Mesenchymal stem cell (in vitro differentiated cells and primary cell): ENCODE results near the gene PIP5K1B.

Source experiments
- DNase-seq: peaks from one replicate; pipeline ENCODE4 v3.0.0-alpha.2; 2013
- H2AFZ ChIP-seq: one replicate; pipeline ENCODE4 v1.6.1; 2013; ENCODE audit warnings: low read depth, mild to moderate bottlenecking, control low read depth, inconsistent platforms, low read length, moderate library complexity
- H2AK5ac ChIP-seq: 2 replicates; pipeline ENCODE4 v1.6.1; 2013; ENCODE audit warnings: low read length, moderate library complexity, mild to moderate bottlenecking, inconsistent platforms; ENCODE audit not compliant: severe bottlenecking
- H2BK120ac ChIP-seq: one replicate; pipeline ENCODE4 v1.6.1; 2013; ENCODE audit warnings: low read depth, mild to moderate bottlenecking, inconsistent platforms, low read length, moderate library complexity
- H2BK12ac ChIP-seq, 2 experiments: one replicate each; pipeline ENCODE4 v1.6.1; 2013; ENCODE audit warnings: inconsistent platforms in 2 of 2, low read length in 2 of 2, mild to moderate bottlenecking in 2 of 2, moderate library complexity in 2 of 2, control low read depth in 1 of 2
- H2BK15ac ChIP-seq: one replicate; pipeline ENCODE4 v1.6.1; 2013; ENCODE audit warnings: mild to moderate bottlenecking, low read depth, inconsistent platforms; ENCODE audit not compliant: poor library complexity, severe bottlenecking
- H2BK5ac ChIP-seq: 2 replicates; pipeline ENCODE4 v1.6.1; 2013; ENCODE audit warnings: low read depth, mild to moderate bottlenecking, low read length, control low read depth, inconsistent platforms; ENCODE audit not compliant: poor library complexity, severe bottlenecking
- H3K14ac ChIP-seq, 2 experiments: one replicate each; pipeline ENCODE4 v1.6.1; 2013; ENCODE audit warnings: inconsistent platforms in 2 of 2, low read length in 2 of 2, control low read depth in 1 of 2, mild to moderate bottlenecking in 1 of 2, moderate library complexity in 1 of 2
- H3K18ac ChIP-seq, 2 experiments: one replicate each; pipeline ENCODE4 v1.6.1; 2013; ENCODE audit warnings: inconsistent platforms in 2 of 2, low read length in 2 of 2, control low read depth in 1 of 2, low read depth in 1 of 2, mild to moderate bottlenecking in 1 of 2
- H3K23ac ChIP-seq, 2 experiments: one replicate each; pipeline ENCODE4 v1.6.1; 2013; ENCODE audit warnings: inconsistent platforms in 2 of 2, low read length in 2 of 2, mild to moderate bottlenecking in 2 of 2, moderate library complexity in 2 of 2, control low read depth in 1 of 2
- H3K27ac ChIP-seq: 2 replicates; pipeline ENCODE4 v1.5.1; 2013; ENCODE audit warnings: mild to moderate bottlenecking, moderate library complexity, low read length, control low read depth, inconsistent platforms; ENCODE audit not compliant: poor library complexity, severe bottlenecking
- H3K27me3 ChIP-seq, 2 experiments: 2 replicates each; pipeline versions ENCODE4 v1.6.1 to v1.7.0; 2013; ENCODE audit warnings: low read length in 2 of 2, mild to moderate bottlenecking in 2 of 2, moderate library complexity in 2 of 2, control low read depth in 1 of 2, inconsistent platforms in 1 of 2; ENCODE audit not compliant: control insufficient read depth in 1 of 2, insufficient read depth in 1 of 2
- H3K36me3 ChIP-seq, 2 experiments: 2 replicates each; pipeline versions ENCODE4 v1.6.1 to v1.7.0; 2013; ENCODE audit warnings: low read length in 2 of 2, control low read depth in 1 of 2, inconsistent platforms in 1 of 2, low read depth in 1 of 2, mild to moderate bottlenecking in 1 of 2; ENCODE audit not compliant: insufficient read depth in 2 of 2, control insufficient read depth in 1 of 2
- H3K4ac ChIP-seq, 2 experiments: one replicate each; pipeline ENCODE4 v1.6.1; 2013; ENCODE audit warnings: inconsistent platforms in 2 of 2, low read length in 2 of 2, mild to moderate bottlenecking in 2 of 2, moderate library complexity in 2 of 2, control low read depth in 1 of 2, low read depth in 1 of 2
- H3K4me1 ChIP-seq: 2 replicates; pipeline ENCODE4 v1.6.1; 2013; ENCODE audit warnings: low read depth, low read length, control low read depth; ENCODE audit not compliant: control insufficient read depth, insufficient read depth
- H3K4me2 ChIP-seq: 2 replicates; pipeline ENCODE4 v1.6.1; 2013; ENCODE audit warnings: low read length, mild to moderate bottlenecking, inconsistent platforms; ENCODE audit not compliant: poor library complexity, severe bottlenecking
- H3K4me3 ChIP-seq, 2 experiments: 2 replicates each; pipeline versions ENCODE4 v1.5.1 to v1.7.0; 2013; ENCODE audit warnings: low read length in 2 of 2, mild to moderate bottlenecking in 2 of 2, control low read depth in 1 of 2, low read depth in 1 of 2; ENCODE audit not compliant: insufficient read depth in 1 of 2
- H3K79me1 ChIP-seq: replicated peaks from 2 replicates; pipeline ENCODE4 v1.6.1; 2013; ENCODE audit warnings: mild to moderate bottlenecking, control low read depth, low read length, inconsistent platforms; ENCODE audit not compliant: poor library complexity, severe bottlenecking
- H3K9ac ChIP-seq: 2 replicates; pipeline ENCODE4 v1.7.0; 2013; ENCODE audit warnings: mild to moderate bottlenecking, low read length, moderate library complexity
- H3K9me3 ChIP-seq: 2 replicates; pipeline ENCODE4 v1.7.0; 2013; ENCODE audit warnings: mild to moderate bottlenecking, low read length; ENCODE audit not compliant: control insufficient read depth
- H4K8ac ChIP-seq: one replicate; pipeline ENCODE4 v1.6.1; 2013; ENCODE audit warnings: inconsistent platforms, mild to moderate bottlenecking, low read length, moderate library complexity
- H4K91ac ChIP-seq: one replicate; pipeline ENCODE4 v1.6.1; 2013; ENCODE audit warnings: mild to moderate bottlenecking, low read length, inconsistent platforms
- WGBS: methylation state at CpG from one replicate; pipeline ENCODE4 v1.1.7; 2013; ENCODE audit warnings: mixed read lengths; 5-methylcytosine and 5-hydroxymethylcytosine counted together

Gene PIP5K1B

DNA sequence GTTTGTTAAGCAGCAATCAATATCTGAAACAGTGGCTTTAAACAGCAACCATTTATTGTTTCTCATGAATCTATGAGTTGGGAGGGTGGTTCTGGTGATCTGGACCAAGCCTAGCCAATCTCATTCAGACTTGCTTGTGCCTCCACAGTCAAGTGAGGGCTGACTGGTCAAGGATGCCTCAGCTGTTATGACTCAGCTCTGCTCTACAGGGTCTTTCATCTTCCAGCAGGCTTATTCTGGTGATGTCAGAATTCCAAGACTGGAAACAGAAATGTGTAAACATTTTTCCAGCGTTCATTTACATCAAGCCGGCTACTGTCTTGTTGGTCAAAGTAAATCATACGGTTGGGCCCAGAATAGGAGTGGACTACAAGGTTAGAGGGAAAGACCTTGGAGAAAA is 2.5 kb upstream of the PIP5K1B start:
- Histone ChIP-seq H3K4me1 (peaks cover 16% of the 10 kb centered on the region), H2BK15ac (no peak overlapping the region), H3K9me3 (no peaks in the 10 kb centered on the region), H3K14ac (no peak overlapping the region), H4K8ac (no peak overlapping the region), H4K91ac (no peak overlapping the region), H3K79me1 (no peaks in the 10 kb centered on the region), H3K23ac (no peak overlapping the region), H3K4me2 (no peak overlapping the region), H3K27ac (no peak overlapping the region), H2AFZ (no peak overlapping the region), H2BK5ac (no peak overlapping the region), H3K9ac (no peak overlapping the region), H3K36me3 (no peaks in the 10 kb centered on the region), H2BK120ac (no peak overlapping the region), H3K27me3 (peaks cover 49 to 57% of the 10 kb centered on the region in 2 experiments), H2AK5ac (no peak overlapping the region), H3K18ac (no peak overlapping the region), H3K4me3 (no peak overlapping the region), H2BK12ac (no peak overlapping the region), H3K4ac (no peak overlapping the region)
- DNase-seq: peak; percentile 72
- WGBS: 46% methylated on average over 3 of the region's 3 CpGs

DNA sequence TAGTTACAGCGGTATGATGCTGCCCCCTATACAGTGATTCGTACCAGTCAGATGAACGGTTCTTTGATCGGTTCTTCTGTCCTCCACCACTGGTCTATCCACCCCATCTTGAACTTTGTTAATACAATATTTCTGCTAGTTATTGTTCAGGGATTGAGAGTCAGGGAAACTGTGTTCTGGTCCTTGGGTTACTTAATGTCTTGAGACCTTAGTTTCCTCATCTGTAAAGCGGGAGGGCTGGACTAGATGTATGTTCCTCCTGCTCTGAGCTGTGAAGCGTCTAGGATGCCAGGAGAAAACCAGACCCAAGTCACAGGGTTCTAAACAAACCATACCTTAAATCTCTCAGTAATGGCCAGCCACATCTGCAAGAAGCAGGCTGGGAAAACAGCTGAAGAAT is 1.4 kb upstream of the PIP5K1B start:
- H4K91ac ChIP-seq: no peak overlapping the region
- 36% methylated on average over 3 of the region's 6 CpGs for WGBS

DNA sequence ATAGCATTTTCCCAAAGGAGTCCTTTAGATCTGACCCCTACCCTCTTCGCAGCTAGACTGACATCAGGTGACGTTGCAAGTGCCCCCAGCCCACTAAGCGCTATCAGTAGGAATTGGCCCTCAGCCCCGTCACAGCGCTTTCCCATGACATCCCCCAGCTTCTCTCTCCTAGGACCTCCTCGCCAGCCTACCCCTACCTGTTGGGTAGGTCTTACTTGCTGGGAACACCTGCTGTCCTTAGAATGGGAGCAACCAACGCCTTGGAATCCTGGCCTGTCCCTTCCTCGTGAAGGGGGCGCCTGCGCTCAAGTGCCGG is 584 bp upstream of the PIP5K1B start:
- H2BK15ac ChIP-seq: no peak overlapping the region
- H3K27ac ChIP-seq: no peak overlapping the region

More for the DNA sequence above, 1.4 kb upstream of the PIP5K1B start:
- H2BK5ac ChIP-seq: no peak overlapping the region
- no peak overlapping the region for H4K8ac ChIP-seq
- H3K23ac ChIP-seq: no peak overlapping the region
- H3K4me3 ChIP-seq: no peak overlapping the region
- H2BK15ac ChIP-seq: no peak overlapping the region
- no peak overlapping the region for H2AFZ ChIP-seq
- no peaks in the 10 kb centered on the region for H3K9me3 ChIP-seq
- H3K36me3 ChIP-seq: no peaks in the 10 kb centered on the region
- H3K4ac ChIP-seq: no peak overlapping the region
- no peak overlapping the region for H3K18ac ChIP-seq
- DNase-seq: no peak
- H3K9ac ChIP-seq: no peak overlapping the region
- no peak overlapping the region for H3K27ac ChIP-seq
- no peak overlapping the region for H3K14ac ChIP-seq
- H2BK120ac ChIP-seq: no peak overlapping the region
- no peak overlapping the region for H2AK5ac ChIP-seq
- peaks cover 16% of the 10 kb centered on the region for H3K4me1 ChIP-seq
- H2BK12ac ChIP-seq: no peak overlapping the region
- H3K79me1 ChIP-seq: no peaks in the 10 kb centered on the region
- no peak overlapping the region for H3K4me2 ChIP-seq
- H3K27me3 ChIP-seq: peaks cover 55 to 61% of the 10 kb centered on the region in 2 experiments

DNA sequence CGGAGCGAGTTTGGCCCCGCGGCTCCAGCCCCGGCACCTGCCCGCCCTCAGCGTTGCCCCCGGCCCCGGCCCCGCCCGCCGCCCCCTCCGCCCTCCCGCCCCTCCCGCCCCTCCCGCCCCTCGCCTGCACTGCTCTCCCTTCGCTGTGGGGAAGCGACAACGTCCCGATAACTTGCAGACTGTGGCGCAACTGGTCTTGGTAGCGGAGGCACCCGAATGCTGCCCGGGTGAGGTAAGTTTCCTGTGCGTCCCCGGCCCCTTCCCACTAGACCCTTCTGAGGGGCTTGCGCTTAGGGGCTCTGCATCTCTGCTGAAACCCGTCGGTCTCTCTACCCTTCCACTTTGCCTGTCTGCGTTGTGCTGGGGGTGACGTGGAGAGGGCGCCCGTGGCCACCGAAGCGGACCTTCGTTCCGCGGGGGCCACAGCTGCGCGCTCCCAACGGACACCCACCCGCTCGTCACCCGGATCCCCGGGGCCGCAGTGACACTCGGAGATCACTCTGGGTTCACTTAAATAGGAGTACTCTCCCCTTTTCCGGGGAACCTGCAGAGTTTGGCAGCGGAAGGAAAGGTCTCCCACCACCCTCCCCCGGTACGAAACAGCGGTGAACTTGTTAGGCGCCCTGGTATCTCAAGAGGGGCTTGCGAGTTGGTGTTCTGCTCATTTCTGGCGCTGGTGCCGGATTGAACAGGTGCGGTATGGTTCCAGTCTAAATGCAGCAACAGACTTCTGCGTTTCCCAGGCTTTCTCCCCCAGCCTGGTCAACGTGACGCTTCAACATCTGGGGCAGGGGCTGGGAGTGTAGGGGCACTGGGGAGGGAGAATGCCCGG is 707 bp downstream of the PIP5K1B start:
- WGBS: 1% methylated on average over 39 of the region's 62 CpGs
- no peaks in the 10 kb centered on the region for H3K9me3 ChIP-seq
- peak overlapping the region in 1 of 2 experiments; percentile 3 for H3K14ac ChIP-seq
- H4K8ac ChIP-seq: no peak overlapping the region
- no peak overlapping the region for H3K27ac ChIP-seq
- H3K4ac ChIP-seq: no peak overlapping the region
- no peaks in the 10 kb centered on the region for H3K36me3 ChIP-seq
- peak overlapping the region; percentile 62 to 73 for H3K4me3 ChIP-seq
- no peak overlapping the region for H4K91ac ChIP-seq
- no peak overlapping the region for H2BK12ac ChIP-seq
- peaks cover 61 to 70% of the 10 kb centered on the region in 2 experiments for H3K27me3 ChIP-seq
- H2BK5ac ChIP-seq: no peak overlapping the region
- no peak overlapping the region for H2AK5ac ChIP-seq
- no peak overlapping the region for H2BK15ac ChIP-seq
- H3K18ac ChIP-seq: peak overlapping the region in 1 of 2 experiments; percentile 48
- H3K9ac ChIP-seq: no peak overlapping the region
- H2BK120ac ChIP-seq: no peak overlapping the region
- DNase-seq: peak; percentile 33
- H2AFZ ChIP-seq: no peak overlapping the region
- peak overlapping the region in 1 of 2 experiments; percentile 40 for H3K23ac ChIP-seq
- H3K4me1 ChIP-seq: peaks cover 16% of the 10 kb centered on the region
- no peaks in the 10 kb centered on the region for H3K79me1 ChIP-seq
- peak overlapping the region; percentile 95 for H3K4me2 ChIP-seq

More for the DNA sequence above, 584 bp upstream of the PIP5K1B start:
- Histone ChIP-seq H2BK12ac (no peak overlapping the region), H2BK120ac (no peak overlapping the region), H2AK5ac (no peak overlapping the region), H3K4me2 (no peak overlapping the region), H3K4ac (no peak overlapping the region), H3K36me3 (no peaks in the 10 kb centered on the region), H4K91ac (no peak overlapping the region), H3K14ac (no peak overlapping the region), H2BK5ac (no peak overlapping the region), H3K9ac (no peak overlapping the region), H3K4me1 (peaks cover 16% of the 10 kb centered on the region), H3K79me1 (no peaks in the 10 kb centered on the region), H3K4me3 (peak overlapping the region; percentile 14 to 67), H3K23ac (no peak overlapping the region), H3K27me3 (peaks cover 59 to 66% of the 10 kb centered on the region in 2 experiments), H3K18ac (no peak overlapping the region), H2AFZ (no peak overlapping the region), H3K9me3 (no peaks in the 10 kb centered on the region), H4K8ac (no peak overlapping the region)
- WGBS: 6% methylated on average over 8 of the region's 11 CpGs
- no peak for DNase-seq
